HG02943 (cell line): ENCODE results near the gene LIX1.
"Not testable (repeated sequence)": the region's sequence is repeated elsewhere in the genome, so short reads cannot be mapped to it uniquely, and the experiment has no call there.

Source experiments
- ATAC-seq: cut with Tn5 transposase; IDR thresholded peaks from one replicate; pipeline ENCODE4 v1.9.1; 2021; ENCODE audit warnings: mild to moderate bottlenecking, low read depth, moderate library complexity; ENCODE audit not compliant: unreplicated experiment

Gene LIX1

GRCh38 chr5:97143704-97144103 is 1.3 kb upstream of the LIX1 start:
- no peak for ATAC-seq

DNA sequence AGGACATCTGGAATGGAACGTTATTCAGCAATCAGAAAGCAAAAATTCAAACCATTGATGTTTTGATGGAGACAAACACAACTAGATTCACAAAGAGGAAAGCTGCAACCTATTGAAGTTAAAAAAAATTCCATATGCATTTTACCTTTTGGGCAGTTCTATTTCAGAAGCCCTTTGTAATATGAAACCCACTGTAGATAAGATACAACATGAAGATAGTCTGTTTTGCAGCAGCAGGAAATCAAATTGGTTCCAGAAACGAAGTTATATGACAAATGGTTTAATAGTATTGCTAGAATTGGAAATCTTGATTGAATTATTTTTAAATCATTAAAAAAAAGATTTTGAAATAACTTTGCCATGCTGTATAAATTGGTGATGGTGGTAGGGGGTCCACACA is 872 bp downstream of the LIX1 start:
- no peak for ATAC-seq

- ATAC-seq = no peak
Measured at GRCh38 chr5:97141031-97141430, 1.4 kb downstream of the LIX1 start.

GRCh38 chr5:97140250-97140649 is 2.2 kb downstream of the LIX1 start:
- ATAC-seq = not testable (repeated sequence)

DNA sequence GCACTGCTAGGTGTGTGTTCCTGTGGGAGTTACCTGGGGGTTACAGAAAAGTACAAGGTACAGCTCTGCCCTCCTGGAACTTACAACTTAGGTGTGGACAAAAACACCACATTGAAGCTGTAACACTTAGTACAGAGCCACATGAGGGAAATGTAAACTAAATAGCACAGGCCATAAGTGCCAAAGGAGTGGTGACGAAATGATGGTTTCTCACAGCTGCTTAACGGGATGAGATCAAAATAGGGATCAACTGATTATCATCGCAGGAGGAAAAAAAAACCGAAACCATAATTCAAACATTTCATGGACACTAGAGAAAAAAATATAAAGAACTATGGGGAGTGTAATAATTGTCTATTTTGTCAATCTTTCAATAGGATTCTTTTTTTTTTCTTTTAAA is 5.9 kb downstream of the LIX1 start:
- no peak for ATAC-seq

DNA sequence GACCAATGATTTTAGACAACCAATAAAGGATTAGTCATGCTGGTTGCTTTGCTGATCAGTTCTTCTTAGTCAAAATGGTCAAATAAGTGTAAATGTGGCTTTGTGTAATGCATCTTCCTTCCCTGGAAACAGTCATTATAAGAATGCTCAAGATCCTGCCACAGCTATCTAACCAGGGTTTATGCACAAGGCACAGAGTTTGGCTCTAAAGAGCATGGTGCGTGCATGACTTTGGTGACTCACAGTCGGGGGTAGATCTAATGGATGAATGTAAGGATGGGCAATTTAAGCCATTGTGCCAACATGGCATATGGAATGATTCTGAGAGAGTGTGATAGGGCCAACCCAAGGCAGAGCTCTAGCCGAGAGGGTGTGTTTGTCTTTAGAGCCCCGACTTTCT is 6.5 kb downstream of the LIX1 start:
- no peak for ATAC-seq

GRCh38 chr5:97134634-97135033 is 7.8 kb downstream of the LIX1 start:
- no peak for ATAC-seq

DNA sequence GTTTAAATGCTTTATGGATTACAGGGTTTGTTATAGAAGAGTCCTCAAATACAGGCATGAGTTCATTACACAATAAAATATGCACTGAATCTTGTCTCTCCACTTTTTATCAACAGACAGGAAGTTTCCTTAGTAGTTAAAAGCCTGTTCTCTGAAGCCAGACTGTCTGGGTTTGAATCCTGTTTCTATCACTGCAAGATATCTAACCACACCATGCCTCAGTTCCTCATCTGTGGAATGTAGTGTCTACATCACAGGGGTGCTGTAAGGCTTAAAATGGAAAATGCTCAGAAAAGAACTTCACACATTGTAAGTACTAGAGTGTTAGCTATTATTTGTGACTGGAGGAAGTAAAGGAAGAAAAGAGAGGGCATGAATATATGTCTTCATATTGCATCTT is 9.3 kb downstream of the LIX1 start:
- ATAC-seq = no peak

GRCh38 chr5:97131921-97132320 is 10.5 kb downstream of the LIX1 start:
- no peak for ATAC-seq

DNA sequence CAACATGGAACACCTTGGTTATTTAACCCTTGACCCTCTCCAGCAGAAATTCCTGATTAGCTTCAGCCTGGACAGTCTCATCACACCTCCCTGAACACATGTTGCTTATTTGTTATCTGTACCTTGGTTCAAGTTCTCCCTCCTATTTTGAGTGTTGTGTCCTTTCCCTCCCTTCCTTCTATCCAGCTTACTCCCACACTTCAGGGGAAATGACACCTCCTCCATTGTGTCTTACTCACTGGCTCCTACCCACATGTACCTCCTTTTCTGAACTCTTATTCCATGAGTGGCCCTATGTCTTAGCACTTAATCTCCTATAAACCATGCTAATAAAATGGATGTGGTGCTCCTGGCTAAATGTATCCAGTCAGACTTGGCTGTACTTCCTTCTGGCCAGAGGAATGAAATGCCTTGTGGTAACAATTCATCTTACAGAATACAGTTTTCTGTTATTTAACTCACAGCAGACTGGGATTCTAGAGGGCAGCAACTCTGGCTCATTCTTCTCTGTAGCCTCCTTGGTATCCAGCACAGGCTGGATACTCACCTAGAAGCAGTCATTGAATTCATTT is 11.2 kb downstream of the LIX1 start:
- ATAC-seq = no peak

- no peak for ATAC-seq
Measured at GRCh38 chr5:97127727-97128126, 14.7 kb downstream of the LIX1 start.

- no peak for ATAC-seq
Measured at GRCh38 chr5:97125125-97125683, 17.2 kb downstream of the LIX1 start.

DNA sequence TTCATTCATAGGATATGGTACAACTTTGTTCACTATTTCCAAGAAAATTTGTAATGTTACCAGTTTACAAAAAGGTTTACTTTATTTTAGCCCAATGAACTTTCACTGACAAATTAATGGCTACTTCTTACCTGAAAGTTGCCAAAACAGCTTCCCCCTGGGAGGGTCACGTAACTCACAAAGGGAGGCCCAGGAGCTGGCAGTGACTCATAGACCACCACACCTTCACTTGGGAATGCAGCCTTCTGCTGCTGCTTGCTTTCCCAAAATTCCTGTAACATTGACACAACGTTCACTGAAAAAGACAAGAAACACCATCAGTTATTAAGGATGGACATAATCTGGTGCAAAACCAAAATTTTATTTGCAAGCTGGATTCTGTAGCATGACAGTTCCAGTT is 18.1 kb downstream of the LIX1 start:
- no peak for ATAC-seq

- ATAC-seq = no peak
Measured at GRCh38 chr5:97121848-97122247, 20.6 kb downstream of the LIX1 start.

DNA sequence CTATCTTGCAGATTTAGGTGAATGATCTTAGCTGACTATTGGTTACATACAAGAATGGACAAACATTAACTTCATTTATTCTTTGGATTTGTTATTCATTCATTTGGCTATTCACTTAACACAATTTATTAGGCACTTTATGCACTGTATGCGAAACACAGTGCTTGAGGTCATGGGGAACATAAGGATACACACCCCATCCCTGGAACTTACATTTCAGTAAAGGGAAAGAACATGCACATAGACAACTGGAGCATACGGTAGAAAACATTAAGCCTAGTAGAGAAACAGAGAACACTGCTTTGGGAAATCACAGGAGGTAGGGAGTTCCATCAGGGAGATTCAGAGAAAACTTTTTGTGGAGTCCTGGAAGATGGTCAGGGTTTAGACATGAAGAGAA is 22.2 kb downstream of the LIX1 start:
- no peak for ATAC-seq

DNA sequence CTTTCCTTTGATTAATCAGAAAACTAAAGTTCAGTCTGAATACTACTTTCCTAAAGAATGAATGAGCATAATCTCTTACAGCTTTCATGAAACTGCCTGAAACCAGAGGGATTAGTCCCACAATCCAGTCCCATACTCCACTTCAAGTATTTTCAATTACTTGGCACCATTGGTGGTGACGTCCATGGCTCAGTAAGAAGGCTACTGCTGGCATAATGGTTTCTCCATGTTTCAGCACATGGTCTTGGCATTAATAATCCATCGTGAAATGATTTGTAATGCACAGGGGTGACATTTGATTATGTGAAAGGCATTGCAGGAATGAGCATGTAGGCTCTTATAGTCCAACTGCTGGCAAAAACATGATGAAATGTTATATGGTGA is 23.4 kb downstream of the LIX1 start:
- ATAC-seq = no peak

- ATAC-seq = no peak
Measured at GRCh38 chr5:97118261-97119006, 24.0 kb downstream of the LIX1 start.

DNA sequence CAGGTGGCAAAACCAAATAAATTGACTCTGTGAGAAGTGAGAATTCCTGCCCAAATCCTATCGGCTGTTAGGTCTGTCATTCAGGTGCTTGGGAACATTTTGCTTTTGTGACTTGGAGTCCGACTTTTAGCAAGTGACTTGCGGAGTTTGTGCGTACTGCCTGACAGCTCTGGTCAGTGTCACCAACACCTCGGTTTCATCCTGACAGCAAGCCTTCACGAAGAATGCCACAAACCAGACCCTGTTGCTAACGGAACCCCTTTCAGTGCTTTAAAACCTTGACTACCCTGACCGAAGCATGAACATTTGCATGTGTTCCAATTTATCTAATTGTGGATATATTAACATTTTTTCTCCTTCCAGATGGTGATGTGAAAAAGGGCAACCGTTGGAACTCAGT is 26.5 kb downstream of the LIX1 start:
- no peak for ATAC-seq

DNA sequence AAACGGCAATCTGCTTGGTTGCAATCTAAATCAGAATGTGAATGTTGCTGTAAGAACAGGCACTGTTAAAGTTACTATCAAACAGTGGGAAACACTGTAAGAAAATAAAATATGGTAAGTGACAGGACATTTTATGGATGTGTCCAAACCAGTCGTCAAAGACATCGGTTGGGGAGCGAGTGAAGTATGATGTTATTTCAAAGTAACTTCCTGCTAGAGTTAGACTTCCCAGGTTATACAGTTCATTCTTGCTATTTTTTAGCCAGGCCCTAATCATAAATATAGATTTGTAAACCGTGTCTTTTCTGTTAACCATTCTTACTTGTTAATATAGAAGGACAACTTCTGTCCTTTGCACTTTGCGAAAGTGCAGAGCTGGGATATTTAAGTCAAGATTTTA is 30.2 kb downstream of the LIX1 start:
- ATAC-seq = no peak

- no peak for ATAC-seq
Measured at GRCh38 chr5:97111616-97112015, 30.8 kb downstream of the LIX1 start.

GRCh38 chr5:97111004-97111403 is 31.4 kb downstream of the LIX1 start:
- no peak for ATAC-seq

GRCh38 chr5:97107318-97107717 is 35.1 kb downstream of the LIX1 start:
- no peak for ATAC-seq
